SK-N-SH treated with all-trans-retinoic acid at 6 μM for 48 hours (cell line): ENCODE measurements around the gene SLC49A4.

ENCODE experiments used
- ATAC-seq: fragments of 200-7000 bp; cut with Tn5 transposase; 3 replicates; pipeline ENCODE4 v1.9.1; 2020; ENCODE audit warnings: mild to moderate bottlenecking, moderate library complexity
- ARNTL ChIP-seq: fragments of 450-650 bp; formaldehyde crosslinking; IDR thresholded peaks from 2 replicates; pipeline ENCODE4 v1.5.0; 2020; ENCODE audit warnings: low read depth, mild to moderate bottlenecking, moderate library complexity, borderline replicate concordance
- BACH2 ChIP-seq: fragments of 250-450 bp; sonication (Bioruptor Pico); IDR thresholded peaks from 2 replicates; pipeline ENCODE4 v1.9.0; 2021; ENCODE audit warnings: mild to moderate bottlenecking, borderline replicate concordance
- CSDC2 ChIP-seq: fragments of 250-450 bp; sonication (Bioruptor Pico); IDR thresholded peaks from 2 replicates; pipeline ENCODE4 v1.5.0; 2020; ENCODE audit warnings: mild to moderate bottlenecking, moderate library complexity
- ESRRG ChIP-seq: fragments of 250-450 bp; sonication (Bioruptor Pico); IDR thresholded peaks from 2 replicates; pipeline ENCODE4 v1.6.1; 2021; ENCODE audit warnings: mild to moderate bottlenecking
- GLIS3 ChIP-seq: fragments of 250-450 bp; sonication (Bioruptor Pico); IDR thresholded peaks from 2 replicates; pipeline ENCODE4 v1.5.0; 2020; ENCODE audit warnings: mild to moderate bottlenecking, moderate library complexity
- ISL1 ChIP-seq: fragments of 250-450 bp; sonication (Bioruptor Pico); IDR thresholded peaks from 2 replicates; pipeline ENCODE4 v2.1.2; 2022; ENCODE audit warnings: mild to moderate bottlenecking, moderate library complexity
- OSR1 ChIP-seq: fragments of 250-450 bp; sonication (Bioruptor Pico); IDR thresholded peaks from 2 replicates; pipeline ENCODE4 v1.8.0; 2022; ENCODE audit warnings: moderate library complexity, mild to moderate bottlenecking, inconsistent platforms
- PPARA ChIP-seq: fragments of 250-450 bp; sonication (Bioruptor Pico); IDR thresholded peaks from 2 replicates; pipeline ENCODE4 v1.5.0; 2020; ENCODE audit warnings: mild to moderate bottlenecking, borderline replicate concordance
- RARB ChIP-seq: fragments of 250-450 bp; sonication (Bioruptor Pico); IDR thresholded peaks from 2 replicates; pipeline ENCODE4 v1.8.0; 2021; ENCODE audit warnings: mild to moderate bottlenecking, moderate library complexity
- SNAI2 ChIP-seq: fragments of 250-450 bp; sonication (Bioruptor Pico); IDR thresholded peaks from 2 replicates; pipeline ENCODE4 v1.5.0; 2020; ENCODE audit warnings: mild to moderate bottlenecking, moderate library complexity
- TOX ChIP-seq: fragments of 250-450 bp; sonication (Bioruptor Pico); IDR thresholded peaks from 2 replicates; pipeline ENCODE4 v1.8.0; 2021; ENCODE audit warnings: mild to moderate bottlenecking, moderate library complexity, borderline replicate concordance
- ZC3H10 ChIP-seq: fragments of 250-450 bp; sonication (Bioruptor Pico); IDR thresholded peaks from 2 replicates; pipeline ENCODE4 v1.5.1; 2021; ENCODE audit warnings: mild to moderate bottlenecking, moderate library complexity
- ZFP3 ChIP-seq: fragments of 250-450 bp; sonication (Bioruptor Pico); IDR thresholded peaks from 2 replicates; pipeline ENCODE4 v1.5.0; 2020; ENCODE audit warnings: mild to moderate bottlenecking, moderate library complexity
- ZFP30 ChIP-seq: fragments of 450-650 bp; formaldehyde crosslinking; IDR thresholded peaks from 2 replicates; pipeline ENCODE4 v1.5.0; 2022; ENCODE audit warnings: mild to moderate bottlenecking, moderate library complexity
- ZNF565 ChIP-seq: fragments of 450-650 bp; formaldehyde crosslinking; conservative IDR thresholded peaks from 2 replicates; pipeline ENCODE4 v1.5.0; 2020; ENCODE audit warnings: low read depth, mild to moderate bottlenecking, moderate library complexity
- ZNF8 ChIP-seq: fragments of 450-650 bp; formaldehyde crosslinking; IDR thresholded peaks from 2 replicates; pipeline ENCODE4 v1.5.0; 2020; ENCODE audit warnings: mild to moderate bottlenecking, moderate library complexity
- TF ChIP-seq, protein P1 (sequence below): fragments of 250-450 bp; sonication (Bioruptor Pico); IDR thresholded peaks from 2 replicates; pipeline ENCODE4 v1.5.1; 2020; ENCODE audit warnings: low read depth, mild to moderate bottlenecking, moderate library complexity
- TF ChIP-seq, protein P2 (sequence below): fragments of 250-450 bp; sonication (Bioruptor Pico); IDR thresholded peaks from 2 replicates; pipeline ENCODE4 v1.5.1; 2021; ENCODE audit warnings: mild to moderate bottlenecking, moderate library complexity
- TF ChIP-seq, protein P3 (sequence below): fragments of 250-450 bp; sonication (Bioruptor Pico); IDR thresholded peaks from 2 replicates; pipeline ENCODE4 v1.8.0; 2021; ENCODE audit warnings: low read depth, mild to moderate bottlenecking, moderate library complexity, borderline replicate concordance
- TF ChIP-seq, protein P4 (sequence below): fragments of 250-450 bp; sonication (Bioruptor Pico); IDR thresholded peaks from 2 replicates; pipeline ENCODE4 v1.5.0; 2020; ENCODE audit warnings: mild to moderate bottlenecking, moderate library complexity

The SLC49A4 gene

DNA sequence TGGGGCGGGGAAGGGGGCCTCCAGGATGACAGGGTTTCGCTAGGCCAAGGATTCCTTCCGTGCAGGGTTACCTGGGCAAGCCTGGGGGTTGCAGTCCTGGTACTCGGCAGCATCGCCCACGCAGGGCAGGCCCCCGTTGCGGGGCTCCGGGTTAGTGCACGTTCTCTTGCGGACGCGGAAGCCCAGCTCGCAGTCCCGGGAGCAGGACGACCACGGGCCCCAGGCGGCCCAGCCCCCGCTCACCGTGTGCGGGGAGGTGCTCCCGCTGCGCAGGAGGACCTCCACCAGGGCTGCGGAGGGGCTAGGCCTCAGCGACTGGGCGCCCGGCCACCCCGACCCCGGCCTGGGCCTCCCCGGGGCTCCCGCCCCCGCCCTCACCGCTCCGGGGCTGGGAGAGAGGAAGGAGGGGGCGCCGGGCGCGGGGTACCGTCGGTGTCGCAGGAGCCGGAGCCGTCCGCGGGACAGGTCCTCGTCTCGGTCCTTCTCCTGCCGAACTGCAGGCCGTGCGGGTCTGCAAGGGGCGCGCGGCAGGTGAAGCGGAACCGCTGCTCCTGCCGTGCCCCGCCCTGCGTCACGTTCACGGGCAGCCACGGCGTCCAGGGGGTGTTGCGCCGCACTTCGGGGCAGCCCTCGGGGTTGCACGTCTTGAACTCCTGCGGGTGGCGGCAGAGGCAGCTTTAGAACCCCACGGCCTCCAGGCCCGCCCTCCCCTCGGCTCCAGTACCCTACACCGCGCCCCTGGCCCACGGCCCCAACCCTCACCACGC is 118.1 kb downstream of the SLC49A4 start:
- ATAC-seq = no peak
- TF ChIP-seq GLIS3 (CRISPR knock-in tag) (no peak), BACH2 (no peak), ZC3H10 (CRISPR knock-in tag) (no peak), ZFP3 (CRISPR knock-in tag) (no peak), ARNTL (no peak), OSR1 (CRISPR knock-in tag) (no peak), ZNF8 (CRISPR knock-in tag) (no peak), ZNF565 (CRISPR knock-in tag) (no peak), ZFP30 (no peak), CSDC2 (CRISPR knock-in tag) (no peak), TOX (CRISPR knock-in tag) (no peak), SNAI2 (CRISPR knock-in tag) (no peak), ESRRG (CRISPR knock-in tag) (no peak), ISL1 (CRISPR knock-in tag) (no peak), RARB (CRISPR knock-in tag) (no peak)
- TF ChIP-seq, protein P1, sequence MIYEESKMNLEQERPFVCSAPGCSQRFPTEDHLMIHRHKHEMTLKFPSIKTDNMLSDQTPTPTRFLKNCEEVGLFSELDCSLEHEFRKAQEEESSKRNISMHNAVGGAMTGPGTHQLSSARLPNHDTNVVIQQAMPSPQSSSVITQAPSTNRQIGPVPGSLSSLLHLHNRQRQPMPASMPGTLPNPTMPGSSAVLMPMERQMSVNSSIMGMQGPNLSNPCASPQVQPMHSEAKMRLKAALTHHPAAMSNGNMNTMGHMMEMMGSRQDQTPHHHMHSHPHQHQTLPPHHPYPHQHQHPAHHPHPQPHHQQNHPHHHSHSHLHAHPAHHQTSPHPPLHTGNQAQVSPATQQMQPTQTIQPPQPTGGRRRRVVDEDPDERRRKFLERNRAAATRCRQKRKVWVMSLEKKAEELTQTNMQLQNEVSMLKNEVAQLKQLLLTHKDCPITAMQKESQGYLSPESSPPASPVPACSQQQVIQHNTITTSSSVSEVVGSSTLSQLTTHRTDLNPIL = no peak
- TF ChIP-seq, protein P2, sequence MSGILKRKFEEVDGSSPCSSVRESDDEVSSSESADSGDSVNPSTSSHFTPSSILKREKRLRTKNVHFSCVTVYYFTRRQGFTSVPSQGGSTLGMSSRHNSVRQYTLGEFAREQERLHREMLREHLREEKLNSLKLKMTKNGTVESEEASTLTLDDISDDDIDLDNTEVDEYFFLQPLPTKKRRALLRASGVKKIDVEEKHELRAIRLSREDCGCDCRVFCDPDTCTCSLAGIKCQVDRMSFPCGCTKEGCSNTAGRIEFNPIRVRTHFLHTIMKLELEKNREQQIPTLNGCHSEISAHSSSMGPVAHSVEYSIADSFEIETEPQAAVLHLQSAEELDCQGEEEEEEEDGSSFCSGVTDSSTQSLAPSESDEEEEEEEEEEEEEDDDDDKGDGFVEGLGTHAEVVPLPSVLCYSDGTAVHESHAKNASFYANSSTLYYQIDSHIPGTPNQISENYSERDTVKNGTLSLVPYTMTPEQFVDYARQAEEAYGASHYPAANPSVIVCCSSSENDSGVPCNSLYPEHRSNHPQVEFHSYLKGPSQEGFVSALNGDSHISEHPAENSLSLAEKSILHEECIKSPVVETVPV (CRISPR knock-in tag) = no peak
- TF ChIP-seq, protein P3, sequence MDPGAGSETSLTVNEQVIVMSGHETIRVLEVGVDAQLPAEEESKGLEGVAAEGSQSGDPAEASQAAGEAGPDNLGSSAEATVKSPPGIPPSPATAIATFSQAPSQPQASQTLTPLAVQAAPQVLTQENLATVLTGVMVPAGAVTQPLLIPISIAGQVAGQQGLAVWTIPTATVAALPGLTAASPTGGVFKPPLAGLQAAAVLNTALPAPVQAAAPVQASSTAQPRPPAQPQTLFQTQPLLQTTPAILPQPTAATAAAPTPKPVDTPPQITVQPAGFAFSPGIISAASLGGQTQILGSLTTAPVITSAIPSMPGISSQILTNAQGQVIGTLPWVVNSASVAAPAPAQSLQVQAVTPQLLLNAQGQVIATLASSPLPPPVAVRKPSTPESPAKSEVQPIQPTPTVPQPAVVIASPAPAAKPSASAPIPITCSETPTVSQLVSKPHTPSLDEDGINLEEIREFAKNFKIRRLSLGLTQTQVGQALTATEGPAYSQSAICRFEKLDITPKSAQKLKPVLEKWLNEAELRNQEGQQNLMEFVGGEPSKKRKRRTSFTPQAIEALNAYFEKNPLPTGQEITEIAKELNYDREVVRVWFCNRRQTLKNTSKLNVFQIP (CRISPR knock-in tag) = no peak

DNA sequence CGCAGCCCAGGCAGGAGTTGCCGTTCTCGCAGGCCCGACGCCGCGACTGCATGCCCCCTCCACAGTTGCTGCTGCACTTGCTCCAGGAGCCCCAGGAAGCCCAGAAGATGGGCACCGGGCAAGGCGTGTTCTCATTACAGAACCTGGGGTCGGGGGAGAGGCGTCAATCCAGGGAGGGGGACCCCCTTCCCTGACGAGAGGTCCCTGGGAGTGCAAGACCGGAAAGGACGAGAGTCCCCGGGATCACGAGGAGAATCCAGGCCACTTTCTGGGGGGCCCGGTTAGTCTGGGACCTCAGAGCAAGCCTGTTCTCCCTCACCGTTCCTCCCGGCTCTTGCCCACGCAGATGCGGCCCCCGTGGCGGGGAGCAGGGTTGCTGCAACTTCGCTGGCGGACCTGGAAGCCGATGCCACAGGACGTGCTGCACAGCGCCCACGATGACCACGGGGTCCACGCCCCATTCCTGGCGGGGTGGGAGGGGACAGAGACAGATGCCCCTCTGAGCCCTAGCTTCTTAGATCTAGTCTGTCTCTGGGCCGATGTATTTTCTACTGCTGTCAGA is 118.8 kb downstream of the SLC49A4 start:
- TF ChIP-seq RARB (CRISPR knock-in tag) (no peak), ARNTL (no peak)
- TF ChIP-seq, all 23 proteins: peak for 0
- ATAC-seq = no peak

DNA sequence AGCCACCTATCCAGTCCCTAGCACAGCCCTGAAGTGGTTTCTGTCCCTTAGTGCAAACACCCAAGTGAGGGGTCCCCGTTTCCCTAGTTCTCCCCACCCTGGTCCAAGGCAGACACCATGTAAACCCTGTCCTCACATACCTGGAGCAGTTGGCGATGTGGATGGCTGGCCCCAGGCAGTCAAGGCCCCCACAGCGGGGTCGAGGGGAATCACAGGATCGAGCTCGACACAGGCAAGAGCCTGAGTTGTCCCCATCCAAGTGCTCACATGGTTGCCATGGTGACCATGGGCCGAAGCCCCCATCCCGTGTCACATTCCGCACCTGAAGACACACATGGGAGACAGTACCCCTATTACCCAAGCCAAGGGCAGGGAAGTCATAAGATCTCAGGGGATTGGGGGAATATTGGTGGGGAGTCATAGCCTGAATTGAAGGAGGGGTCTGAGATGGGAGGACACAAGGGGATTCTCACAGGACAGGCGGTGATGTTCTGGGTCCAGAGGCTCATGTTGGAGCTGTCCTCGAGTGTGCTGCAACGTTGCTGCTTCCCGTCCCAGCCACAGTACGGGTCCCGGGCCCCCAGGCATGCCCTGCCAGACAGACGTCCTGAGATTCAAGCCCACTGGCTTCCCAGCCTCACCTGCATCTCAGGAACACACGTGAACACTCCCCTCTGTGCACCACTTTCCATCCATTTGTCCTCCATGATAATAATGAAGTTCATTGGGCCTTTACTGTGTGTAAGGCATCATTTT is 120.6 kb downstream of the SLC49A4 start:
- ATAC-seq = no peak
- TF ChIP-seq ZC3H10 (CRISPR knock-in tag) (no peak), SNAI2 (CRISPR knock-in tag) (no peak), ESRRG (CRISPR knock-in tag) (no peak), ZFP30 (no peak), PPARA (no peak), ZNF565 (CRISPR knock-in tag) (no peak), ZFP3 (CRISPR knock-in tag) (no peak), CSDC2 (CRISPR knock-in tag) (no peak)
- TF ChIP-seq, protein P1 = no peak
- TF ChIP-seq, protein P4, sequence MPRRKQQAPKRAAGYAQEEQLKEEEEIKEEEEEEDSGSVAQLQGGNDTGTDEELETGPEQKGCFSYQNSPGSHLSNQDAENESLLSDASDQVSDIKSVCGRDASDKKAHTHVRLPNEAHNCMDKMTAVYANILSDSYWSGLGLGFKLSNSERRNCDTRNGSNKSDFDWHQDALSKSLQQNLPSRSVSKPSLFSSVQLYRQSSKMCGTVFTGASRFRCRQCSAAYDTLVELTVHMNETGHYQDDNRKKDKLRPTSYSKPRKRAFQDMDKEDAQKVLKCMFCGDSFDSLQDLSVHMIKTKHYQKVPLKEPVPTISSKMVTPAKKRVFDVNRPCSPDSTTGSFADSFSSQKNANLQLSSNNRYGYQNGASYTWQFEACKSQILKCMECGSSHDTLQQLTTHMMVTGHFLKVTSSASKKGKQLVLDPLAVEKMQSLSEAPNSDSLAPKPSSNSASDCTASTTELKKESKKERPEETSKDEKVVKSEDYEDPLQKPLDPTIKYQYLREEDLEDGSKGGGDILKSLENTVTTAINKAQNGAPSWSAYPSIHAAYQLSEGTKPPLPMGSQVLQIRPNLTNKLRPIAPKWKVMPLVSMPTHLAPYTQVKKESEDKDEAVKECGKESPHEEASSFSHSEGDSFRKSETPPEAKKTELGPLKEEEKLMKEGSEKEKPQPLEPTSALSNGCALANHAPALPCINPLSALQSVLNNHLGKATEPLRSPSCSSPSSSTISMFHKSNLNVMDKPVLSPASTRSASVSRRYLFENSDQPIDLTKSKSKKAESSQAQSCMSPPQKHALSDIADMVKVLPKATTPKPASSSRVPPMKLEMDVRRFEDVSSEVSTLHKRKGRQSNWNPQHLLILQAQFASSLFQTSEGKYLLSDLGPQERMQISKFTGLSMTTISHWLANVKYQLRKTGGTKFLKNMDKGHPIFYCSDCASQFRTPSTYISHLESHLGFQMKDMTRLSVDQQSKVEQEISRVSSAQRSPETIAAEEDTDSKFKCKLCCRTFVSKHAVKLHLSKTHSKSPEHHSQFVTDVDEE (CRISPR knock-in tag) = no peak
- TF ChIP-seq, all 23 proteins: peak for 0
